ENCODE results near the gene NT5C3B.
"Not testable (repeated sequence)": the region's sequence is repeated elsewhere in the genome, so short reads cannot be mapped to it uniquely, and the experiment has no call there.

NT5C3B gene

DNA sequence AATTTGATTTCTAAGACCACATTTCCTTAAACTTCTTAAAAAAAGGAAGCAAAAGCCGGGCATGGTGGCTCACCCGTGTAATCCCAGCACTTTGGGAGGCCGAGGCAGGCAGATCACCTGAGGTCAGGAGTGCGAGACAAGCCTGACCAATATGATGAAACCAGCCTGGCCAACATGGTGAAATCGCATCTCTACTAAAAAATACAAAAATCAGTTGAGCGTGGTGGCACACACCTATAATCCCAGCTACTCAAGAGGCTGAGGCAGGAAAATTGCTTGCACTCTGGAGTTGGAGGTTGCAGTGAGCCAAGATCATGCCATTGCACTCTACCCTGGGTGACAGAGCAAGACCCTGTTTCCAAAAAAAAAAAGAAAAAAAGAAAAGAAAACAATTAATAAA lies 4.7 kb upstream of the NT5C3B start:
- DNase-seq (ENCODE audit: low read depth in 1 of 2, low spot score in 1 of 2): not testable (repeated sequence)

DNA sequence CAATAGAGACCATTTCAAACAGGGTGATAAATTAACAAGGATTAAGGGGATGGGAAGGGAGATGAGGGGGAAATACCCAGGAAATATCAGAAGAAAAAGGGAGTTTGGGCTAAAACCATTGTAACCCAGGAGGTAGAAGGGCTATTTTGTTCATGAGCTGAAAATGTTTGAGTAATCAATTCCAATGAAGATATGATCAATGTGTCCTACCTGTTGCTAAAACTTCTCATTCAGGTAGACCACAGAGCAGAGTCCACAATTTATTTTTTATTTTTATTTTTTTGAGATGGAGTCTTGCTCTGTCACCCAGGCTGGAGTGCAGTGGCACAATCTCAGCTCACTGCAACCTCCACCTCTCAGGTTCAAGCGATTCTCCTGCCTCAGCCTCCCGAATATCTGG lies 3.4 kb upstream of the NT5C3B start:
- DNase-seq (ENCODE audit: low read depth in 1 of 2, low spot score in 1 of 2): not testable (repeated sequence)

- no peak for DNase-seq (ENCODE audit: low read depth in 1 of 2, low spot score in 1 of 2)
Measured at GRCh38 chr17:41837761-41838538, 1.9 kb upstream of the NT5C3B start, which contains the start of gene KLHL10. KLHL10 (plus strand) TSS chr17:41837825; CDS start chr17:41837933, 108 bp downstream.

DNA sequence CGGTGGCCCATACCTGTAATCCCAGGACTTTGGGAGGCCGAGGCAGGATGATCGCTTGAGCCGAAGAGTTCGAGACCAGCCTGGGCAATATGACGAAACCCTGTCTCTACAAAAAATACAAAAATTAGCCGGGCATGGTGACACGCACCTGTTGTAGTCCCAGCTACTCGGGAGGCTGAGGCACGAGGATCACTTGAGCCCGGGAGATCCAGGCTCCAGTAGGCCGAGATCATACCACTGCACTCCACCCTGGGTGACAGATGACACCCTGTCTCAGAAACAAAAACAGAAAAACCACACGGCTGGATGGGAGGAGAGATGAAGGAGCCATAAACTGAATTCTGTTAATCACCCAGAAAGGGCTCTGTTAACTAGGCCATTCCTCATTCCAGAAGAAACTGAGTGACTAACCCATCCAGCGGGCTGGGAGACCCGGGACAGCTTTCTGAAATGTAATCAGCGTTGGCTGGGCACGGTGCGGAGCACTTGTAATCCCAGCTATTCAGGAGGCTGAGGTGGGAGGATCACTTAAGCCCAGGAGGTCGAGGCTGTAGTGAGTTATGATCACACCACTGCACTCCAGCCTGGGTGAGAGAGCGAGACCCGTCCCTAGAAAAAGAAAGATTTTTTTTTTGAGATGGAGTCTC lies 641 bp upstream of the NT5C3B start:
- no peak for DNase-seq (ENCODE audit: low read depth in 1 of 2, low spot score in 1 of 2)

- DNase-seq (ENCODE audit: low read depth in 1 of 2, low spot score in 1 of 2): no peak
Measured at GRCh38 chr17:41835214-41835799, 725 bp downstream of the NT5C3B start.

- not testable (repeated sequence) for DNase-seq (ENCODE audit: low read depth in 1 of 2, low spot score in 1 of 2)
Measured at GRCh38 chr17:41829961-41830360, 6.1 kb downstream of the NT5C3B start.

- no peak for DNase-seq (ENCODE audit: low read depth in 1 of 2, low spot score in 1 of 2)
Measured at GRCh38 chr17:41825175-41825845, 10.7 kb downstream of the NT5C3B start.

GRCh38 chr17:41824086-41824485 lies 11.9 kb downstream of the NT5C3B start:
- no peak for DNase-seq (ENCODE audit: low read depth in 1 of 2, low spot score in 1 of 2)

DNA sequence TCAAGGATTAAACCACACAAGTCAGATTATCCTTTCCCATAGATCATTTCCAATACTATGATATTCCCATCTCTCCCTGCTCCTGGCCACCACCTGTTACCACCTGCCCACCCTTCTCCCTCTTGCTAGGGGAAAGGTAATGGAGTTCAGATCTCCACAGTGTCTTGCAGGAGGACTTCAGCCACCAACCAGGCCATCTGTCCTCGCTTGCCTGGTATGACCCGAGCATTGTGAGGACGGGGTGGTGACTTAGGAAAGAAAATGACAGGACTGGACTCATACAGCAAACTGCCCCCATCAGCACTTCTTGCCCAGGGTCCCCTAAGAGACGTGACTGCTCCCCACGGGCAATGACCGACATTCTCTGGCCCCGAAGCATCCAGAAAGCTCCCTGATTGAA lies 12.5 kb downstream of the NT5C3B start:
- no peak for DNase-seq (ENCODE audit: low read depth in 1 of 2, low spot score in 1 of 2)

- DNase-seq (ENCODE audit: low read depth in 1 of 2, low spot score in 1 of 2): no peak
Measured at GRCh38 chr17:41823141-41823524, 12.9 kb downstream of the NT5C3B start.

- DNase-seq (ENCODE audit: low read depth in 1 of 2, low spot score in 1 of 2): no peak
Measured at GRCh38 chr17:41822216-41823140, 13.6 kb downstream of the NT5C3B start.

DNA sequence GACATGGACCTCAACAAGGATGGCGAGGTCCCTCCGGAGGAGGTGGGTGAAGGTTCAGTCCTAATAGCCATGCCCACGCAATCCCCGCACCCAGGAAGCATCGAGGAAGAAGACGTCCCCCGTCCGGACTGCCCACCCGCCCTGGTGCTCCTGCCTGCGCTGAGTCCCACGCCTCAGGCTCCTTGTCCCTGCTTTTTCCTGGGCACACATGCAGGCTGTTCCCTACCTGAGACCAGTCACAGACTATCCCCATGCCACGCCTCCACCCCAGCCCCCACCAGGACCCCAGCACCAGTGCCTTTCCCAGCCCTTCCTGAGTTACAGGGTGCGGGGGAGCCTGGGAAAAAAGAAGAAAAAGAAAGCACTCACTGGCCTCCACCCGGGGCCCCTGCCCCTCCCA lies 14.3 kb downstream of the NT5C3B start:
- DNase-seq (ENCODE audit: low read depth in 1 of 2, low spot score in 1 of 2): no peak

GRCh38 chr17:41818024-41818423 lies 18.0 kb downstream of the NT5C3B start:
- DNase-seq (ENCODE audit: low read depth in 1 of 2, low spot score in 1 of 2): no peak

- no peak for DNase-seq (ENCODE audit: low read depth in 1 of 2, low spot score in 1 of 2)
Measured at GRCh38 chr17:41816637-41817320, 19.3 kb downstream of the NT5C3B start.

- no peak for DNase-seq (ENCODE audit: low read depth in 1 of 2, low spot score in 1 of 2)
Measured at GRCh38 chr17:41814195-41814594, 21.8 kb downstream of the NT5C3B start.

- no peak for DNase-seq (ENCODE audit: low read depth in 1 of 2, low spot score in 1 of 2)
Measured at GRCh38 chr17:41813699-41814124, 22.3 kb downstream of the NT5C3B start.

DNA sequence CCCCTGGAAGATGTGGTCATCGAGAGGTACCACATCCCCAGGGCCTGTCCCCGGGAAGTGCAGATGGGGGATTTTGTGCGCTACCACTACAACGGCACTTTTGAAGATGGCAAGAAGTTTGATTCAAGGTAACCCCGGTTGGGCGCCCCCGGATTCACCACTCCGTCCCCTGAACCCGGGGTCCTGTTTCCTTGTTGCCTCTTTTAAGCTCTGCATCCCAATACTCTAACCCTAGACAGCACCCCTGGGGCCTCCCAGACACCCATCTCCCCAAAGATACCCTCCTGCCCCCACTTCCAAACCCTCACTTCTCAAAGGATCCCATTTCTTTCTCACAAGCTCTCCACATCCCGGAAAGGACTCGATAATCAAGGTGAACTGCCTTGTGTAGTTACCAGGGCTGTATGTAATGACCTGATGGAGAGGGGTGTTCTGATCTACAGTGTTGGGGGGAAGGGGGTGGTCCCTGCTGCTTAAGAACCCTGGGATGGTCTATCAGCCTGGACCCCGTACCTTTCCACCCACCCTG lies 22.8 kb downstream of the NT5C3B start:
- no peak for DNase-seq (ENCODE audit: low read depth in 1 of 2, low spot score in 1 of 2)

- DNase-seq (ENCODE audit: low read depth in 1 of 2, low spot score in 1 of 2): no peak
Measured at GRCh38 chr17:41812381-41813151, 23.5 kb downstream of the NT5C3B start, which contains the start of gene FKBP10. FKBP10 (plus strand) TSS chr17:41813004; CDS start chr17:41813035, 31 bp downstream.

Data from activated CD4-positive, alpha-beta T cell treated with anti-CD3 and anti-CD28 coated beads, Interleukin-2, amount 50 U/mL, for 24 hours (primary cell).